HepG2 (cell line): ENCODE results near the gene DSCAM. TPM values are rescaled to one million over a fixed set of nuclear protein-coding genes. Genes with fewer than 3 reads are reported as not detected.

ENCODE experiments used
- ATAC-seq: fragments of 200-7000 bp; cut with Tn5 transposase; 3 replicates; pipeline ENCODE4 v1.9.1; 2020; ENCODE audit warnings: mild to moderate bottlenecking, moderate library complexity
- BruUV-seq: library from RNA; stranded (reverse); fragments of 400-500 nt; replicated peaks from 2 replicates; lab custom pipeline; 2021; lab: Mats Ljungman, UMichigan
- CTCF ChIA-PET: fragments of 300-600 bp; formaldehyde crosslinking; extraction: SDS; loops from one replicate; lab custom pipeline; 2021; ENCODE audit warnings: low total read pairs, inconsistent platforms, low intra/inter-chr PET ratio; lab: Yijun Ruan, JAX
- POLR2A ChIA-PET: fragments of 350-600 bp; sonication (Branson Sonifier 250); formaldehyde crosslinking; loops from one replicate; lab custom pipeline; 2020; ENCODE audit warnings: antibody characterized with exemption, inconsistent platforms; lab: Yijun Ruan, JAX
- DNase-seq: peaks from one replicate; pipeline ENCODE4 v3.0.0-alpha.2; 2015; ENCODE audit warnings: low spot score
- FAIRE-seq: peaks from 3 replicates; lab custom pipeline; 2011; peaks lifted over from hg19 to GRCh38; lab: Jason Lieb, UNC
- H2AFZ ChIP-seq: one replicate; pipeline ENCODE4 v1.6.1; 2011; ENCODE audit warnings: low read length, inconsistent platforms
- H3K27ac ChIP-seq: fragments of 300-600 bp; 3 replicates; pipeline ENCODE4 v1.8.0; 2011; ENCODE audit warnings: mixed run types, mild to moderate bottlenecking, mixed read lengths, low read length, inconsistent platforms; ENCODE audit not compliant: insufficient read depth; ENCODE audit errors: extremely low read length
- H3K27me3 ChIP-seq, 2 experiments: fragments of 200-600 bp in 1 of 2; 2 replicates in 1 of 2; 3 replicates in 1 of 2; pipeline versions ENCODE4 v1.6.0 to v1.8.0; 2011; ENCODE audit warnings: low read length in 2 of 2, mild to moderate bottlenecking in 2 of 2, moderate library complexity in 2 of 2, inconsistent platforms in 1 of 2; ENCODE audit not compliant: insufficient read depth in 2 of 2, control insufficient read depth in 1 of 2
- H3K36me3 ChIP-seq, 2 experiments: fragments of 200-600 bp in 1 of 2; replicated peaks in 1 of 2; 2 replicates in 1 of 2; 3 replicates in 1 of 2; pipeline versions ENCODE4 v1.5.1 to v1.8.0; 2011; ENCODE audit warnings: low read length in 2 of 2, inconsistent platforms in 1 of 2; ENCODE audit not compliant: insufficient read depth in 2 of 2, control insufficient read depth in 1 of 2
- H3K4me1 ChIP-seq: 2 replicates; pipeline ENCODE4 v1.5.1; 2012; ENCODE audit warnings: low read length, inconsistent platforms; ENCODE audit not compliant: insufficient read depth
- H3K4me2 ChIP-seq: 2 replicates; pipeline ENCODE4 v1.6.0; 2011; ENCODE audit warnings: low read depth, low read length, inconsistent platforms
- H3K4me3 ChIP-seq, 3 experiments: fragments of 200-600 bp in 1 of 3; sonication (generic), shearing (Covaris generic) in 1 of 3; replicated peaks in 1 of 3; 2 replicates each; pipeline ENCODE4 v1.5.1; 2011 to 2016; ENCODE audit warnings: low read length in 3 of 3, inconsistent platforms in 2 of 3, low read depth in 2 of 3, mild to moderate bottlenecking in 2 of 3, control low read depth in 1 of 3, mixed read lengths in 1 of 3; ENCODE audit not compliant: insufficient read depth in 1 of 3
- H3K79me2 ChIP-seq: one replicate; pipeline ENCODE4 v1.6.1; 2011; ENCODE audit warnings: low read length, inconsistent platforms; ENCODE audit not compliant: insufficient read depth
- H3K9ac ChIP-seq: 2 replicates; pipeline ENCODE4 v1.6.0; 2011; ENCODE audit warnings: mild to moderate bottlenecking, low read depth, low read length, inconsistent platforms; ENCODE audit not compliant: insufficient read depth
- H3K9me3 ChIP-seq: 2 replicates; pipeline ENCODE4 v1.5.1; 2012; ENCODE audit warnings: mild to moderate bottlenecking, low read length
- H4K20me1 ChIP-seq: 2 replicates; pipeline ENCODE4 v1.6.0; 2011; ENCODE audit warnings: inconsistent platforms, mild to moderate bottlenecking, low read length, moderate library complexity; ENCODE audit not compliant: insufficient read depth
- CHCHD3 ChIP-seq: sonication (generic); formaldehyde crosslinking; IDR thresholded peaks from 2 replicates; pipeline ENCODE4 v1.8.0; 2022; ENCODE audit warnings: mild to moderate bottlenecking, missing genetic modification reagents, moderate library complexity
- NFE2 ChIP-seq: sonication (generic); formaldehyde crosslinking; IDR thresholded peaks from 2 replicates; pipeline ENCODE4 v1.4.0; 2020; ENCODE audit warnings: missing genetic modification reagents
- PAX8 ChIP-seq: sonication (generic); formaldehyde crosslinking; IDR thresholded peaks from 2 replicates; pipeline ENCODE4 v1.8.0; 2022; ENCODE audit warnings: mild to moderate bottlenecking, missing genetic modification reagents, borderline replicate concordance
- YEATS4 ChIP-seq: sonication (generic); formaldehyde crosslinking; IDR thresholded peaks from 2 replicates; pipeline ENCODE4 v1.4.0; 2020; ENCODE audit warnings: missing genetic modification reagents, borderline replicate concordance
- ZNF703 ChIP-seq: sonication (generic); formaldehyde crosslinking; IDR thresholded peaks from 2 replicates; pipeline ENCODE4 v1.5.1; 2020; ENCODE audit warnings: missing genetic modification reagents, mild to moderate bottlenecking, moderate library complexity, borderline replicate concordance
- ZSCAN9 ChIP-seq: IDR thresholded peaks from 2 replicates; pipeline ENCODE4 v1.6.1; 2016; ENCODE audit warnings: borderline replicate concordance
- WGBS: methylation state at CpG from one replicate; pipeline ENCODE4 v1.1.6; 2017; ENCODE audit warnings: low lambda C conversion rate; 5-methylcytosine and 5-hydroxymethylcytosine counted together
- in situ Hi-C: cut with HindIII; loops from 2 replicates; pipeline ENCODE4 v1.10.0; 2017; ENCODE audit warnings: low pct_unique_long_range_greater_than_20kb; ENCODE audit not compliant: extremely low pct_ligation_motif_present
- intact Hi-C: fragments of 100-400 bp; cut with micrococcal nuclease; formaldehyde crosslinking; loops from one replicate; pipeline ENCODE4 v1.10.0; 2022; ENCODE audit not compliant: unreplicated experiment
- polyA plus RNA-seq, 8 experiments: library from polyadenylated mRNA; depleted of rRNA in 3 of 8; stranded (reverse) in 7 of 8; unstranded in 1 of 8; fragments of >200 nt; fragmentation: Illumina TruSeq in 4 of 8; extraction: Trizol in 4 of 8; gene quantifications; 2 replicates each; pipeline versions ENCODE4 v1.2.1 to v1.2.3, GENCODE V29; 2011 to 2016; ENCODE audit warnings: low read depth in 4 of 8, missing spikeins in 1 of 8, mixed read lengths in 1 of 8; ENCODE audit not compliant: insufficient read depth in 1 of 8
- total RNA-seq, 5 experiments: library from RNA; depleted of rRNA; stranded (reverse); fragments of >200 nt; fragmentation: Illumina TruSeq; extraction: Trizol; gene quantifications; 2 replicates each; pipeline ENCODE4 v1.2.3, GENCODE V29; 2016; ENCODE audit warnings: low read depth in 1 of 5
- TF ChIP-seq, protein P1 (sequence below): sonication (generic); formaldehyde crosslinking; IDR thresholded peaks from 2 replicates; pipeline ENCODE4 v1.5.0; 2020; ENCODE audit warnings: missing genetic modification reagents
- TF ChIP-seq, protein P2 (sequence below): sonication (generic); formaldehyde crosslinking; conservative IDR thresholded peaks from 2 replicates; pipeline ENCODE4 v1.4.0; 2020; ENCODE audit warnings: missing genetic modification reagents
- TF ChIP-seq, protein P3 (sequence below): sonication (generic); formaldehyde crosslinking; IDR thresholded peaks from 2 replicates; pipeline ENCODE4 v1.5.0; 2020; ENCODE audit warnings: missing genetic modification reagents
- TF ChIP-seq, protein P4 (sequence below): sonication (generic); formaldehyde crosslinking; IDR thresholded peaks from 2 replicates; pipeline ENCODE4 v1.8.1; 2023; ENCODE audit warnings: missing genetic modification reagents, inconsistent platforms, borderline replicate concordance
- TF ChIP-seq, protein P5 (sequence below): sonication (generic); formaldehyde crosslinking; IDR thresholded peaks from 2 replicates; pipeline ENCODE4 v1.4.0; 2020; ENCODE audit warnings: missing genetic modification reagents
- TF ChIP-seq, protein P6 (sequence below): sonication (generic); formaldehyde crosslinking; conservative IDR thresholded peaks from 2 replicates; pipeline ENCODE4 v1.8.0; 2022; ENCODE audit warnings: mild to moderate bottlenecking, moderate library complexity, missing genetic modification reagents

Gene DSCAM
- total and polyA plus RNA-seq, 2 of the 13 experiments (the other 11 are each of a cell fraction or from before 2014, with no cell fraction given), result not detected

DNA sequence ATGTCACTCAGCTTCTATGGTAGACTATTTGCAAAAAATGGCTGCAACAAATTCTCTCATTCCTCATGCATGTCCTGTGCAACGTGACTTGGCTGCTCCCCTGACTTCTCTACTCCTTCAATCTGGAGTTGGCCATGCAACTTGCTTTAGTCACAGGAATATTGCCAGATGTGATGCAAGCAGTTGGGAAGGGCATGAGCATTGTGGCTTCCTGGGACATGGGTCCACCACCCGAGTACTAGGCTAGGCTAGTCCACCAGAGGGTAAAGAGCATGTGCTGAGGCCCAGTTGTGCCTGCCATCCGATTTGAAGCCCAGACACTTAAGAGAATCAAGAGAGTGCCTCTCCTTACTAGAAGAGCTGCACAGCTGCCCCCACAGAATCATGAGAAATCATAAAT is 89.6 kb downstream of the DSCAM start:
- peaks cover 92% of the 10 kb centered on the region for H3K9me3 ChIP-seq
- WGBS, result 0% methylated on average over 3 of the region's 3 CpGs
- POLR2A ChIA-PET, result no interaction called here
- DNase-seq, result no peak
- no peak for ATAC-seq
- H4K20me1 ChIP-seq, result no peaks in the 10 kb centered on the region
- H3K79me2 ChIP-seq, result no peaks in the 10 kb centered on the region
- in situ Hi-C loops (no loop called here), intact Hi-C loops (no loop called here)
- BruUV-seq, result no TSS peak
- H3K9ac ChIP-seq, result no peak overlapping the region
- FAIRE-seq, result no peak
- no peak overlapping the region for H3K4me2 ChIP-seq
- no peak overlapping the region for H3K4me3 ChIP-seq
- CTCF ChIA-PET, result no interaction called here
- H3K4me1 ChIP-seq, result no peaks in the 10 kb centered on the region
- no peak overlapping the region for H2AFZ ChIP-seq
- no peaks in the 10 kb centered on the region for H3K36me3 ChIP-seq
- H3K27ac ChIP-seq, result no peak overlapping the region
- no peaks in the 10 kb centered on the region for H3K27me3 ChIP-seq
- TF ChIP-seq CHCHD3 (CRISPR knock-in tag), result no peak
- TF ChIP-seq, protein P1, sequence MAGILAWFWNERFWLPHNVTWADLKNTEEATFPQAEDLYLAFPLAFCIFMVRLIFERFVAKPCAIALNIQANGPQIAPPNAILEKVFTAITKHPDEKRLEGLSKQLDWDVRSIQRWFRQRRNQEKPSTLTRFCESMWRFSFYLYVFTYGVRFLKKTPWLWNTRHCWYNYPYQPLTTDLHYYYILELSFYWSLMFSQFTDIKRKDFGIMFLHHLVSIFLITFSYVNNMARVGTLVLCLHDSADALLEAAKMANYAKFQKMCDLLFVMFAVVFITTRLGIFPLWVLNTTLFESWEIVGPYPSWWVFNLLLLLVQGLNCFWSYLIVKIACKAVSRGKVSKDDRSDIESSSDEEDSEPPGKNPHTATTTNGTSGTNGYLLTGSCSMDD, result no peak
- TF ChIP-seq, protein P2, sequence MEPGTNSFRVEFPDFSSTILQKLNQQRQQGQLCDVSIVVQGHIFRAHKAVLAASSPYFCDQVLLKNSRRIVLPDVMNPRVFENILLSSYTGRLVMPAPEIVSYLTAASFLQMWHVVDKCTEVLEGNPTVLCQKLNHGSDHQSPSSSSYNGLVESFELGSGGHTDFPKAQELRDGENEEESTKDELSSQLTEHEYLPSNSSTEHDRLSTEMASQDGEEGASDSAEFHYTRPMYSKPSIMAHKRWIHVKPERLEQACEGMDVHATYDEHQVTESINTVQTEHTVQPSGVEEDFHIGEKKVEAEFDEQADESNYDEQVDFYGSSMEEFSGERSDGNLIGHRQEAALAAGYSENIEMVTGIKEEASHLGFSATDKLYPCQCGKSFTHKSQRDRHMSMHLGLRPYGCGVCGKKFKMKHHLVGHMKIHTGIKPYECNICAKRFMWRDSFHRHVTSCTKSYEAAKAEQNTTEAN (CRISPR knock-in tag), result no peak
- no peak for TF ChIP-seq ZNF703 (CRISPR knock-in tag)
- no peak for TF ChIP-seq YEATS4 (CRISPR knock-in tag)
- TF ChIP-seq, protein P3, sequence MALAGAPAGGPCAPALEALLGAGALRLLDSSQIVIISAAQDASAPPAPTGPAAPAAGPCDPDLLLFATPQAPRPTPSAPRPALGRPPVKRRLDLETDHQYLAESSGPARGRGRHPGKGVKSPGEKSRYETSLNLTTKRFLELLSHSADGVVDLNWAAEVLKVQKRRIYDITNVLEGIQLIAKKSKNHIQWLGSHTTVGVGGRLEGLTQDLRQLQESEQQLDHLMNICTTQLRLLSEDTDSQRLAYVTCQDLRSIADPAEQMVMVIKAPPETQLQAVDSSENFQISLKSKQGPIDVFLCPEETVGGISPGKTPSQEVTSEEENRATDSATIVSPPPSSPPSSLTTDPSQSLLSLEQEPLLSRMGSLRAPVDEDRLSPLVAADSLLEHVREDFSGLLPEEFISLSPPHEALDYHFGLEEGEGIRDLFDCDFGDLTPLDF (CRISPR knock-in tag), result no peak
- TF ChIP-seq NFE2 (CRISPR knock-in tag), result no peak
- TF ChIP-seq, protein P4, sequence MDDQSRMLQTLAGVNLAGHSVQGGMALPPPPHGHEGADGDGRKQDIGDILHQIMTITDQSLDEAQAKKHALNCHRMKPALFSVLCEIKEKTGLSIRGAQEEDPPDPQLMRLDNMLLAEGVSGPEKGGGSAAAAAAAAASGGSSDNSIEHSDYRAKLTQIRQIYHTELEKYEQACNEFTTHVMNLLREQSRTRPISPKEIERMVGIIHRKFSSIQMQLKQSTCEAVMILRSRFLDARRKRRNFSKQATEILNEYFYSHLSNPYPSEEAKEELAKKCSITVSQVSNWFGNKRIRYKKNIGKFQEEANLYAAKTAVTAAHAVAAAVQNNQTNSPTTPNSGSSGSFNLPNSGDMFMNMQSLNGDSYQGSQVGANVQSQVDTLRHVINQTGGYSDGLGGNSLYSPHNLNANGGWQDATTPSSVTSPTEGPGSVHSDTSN (CRISPR knock-in tag), result no peak
- TF ChIP-seq, protein P5, sequence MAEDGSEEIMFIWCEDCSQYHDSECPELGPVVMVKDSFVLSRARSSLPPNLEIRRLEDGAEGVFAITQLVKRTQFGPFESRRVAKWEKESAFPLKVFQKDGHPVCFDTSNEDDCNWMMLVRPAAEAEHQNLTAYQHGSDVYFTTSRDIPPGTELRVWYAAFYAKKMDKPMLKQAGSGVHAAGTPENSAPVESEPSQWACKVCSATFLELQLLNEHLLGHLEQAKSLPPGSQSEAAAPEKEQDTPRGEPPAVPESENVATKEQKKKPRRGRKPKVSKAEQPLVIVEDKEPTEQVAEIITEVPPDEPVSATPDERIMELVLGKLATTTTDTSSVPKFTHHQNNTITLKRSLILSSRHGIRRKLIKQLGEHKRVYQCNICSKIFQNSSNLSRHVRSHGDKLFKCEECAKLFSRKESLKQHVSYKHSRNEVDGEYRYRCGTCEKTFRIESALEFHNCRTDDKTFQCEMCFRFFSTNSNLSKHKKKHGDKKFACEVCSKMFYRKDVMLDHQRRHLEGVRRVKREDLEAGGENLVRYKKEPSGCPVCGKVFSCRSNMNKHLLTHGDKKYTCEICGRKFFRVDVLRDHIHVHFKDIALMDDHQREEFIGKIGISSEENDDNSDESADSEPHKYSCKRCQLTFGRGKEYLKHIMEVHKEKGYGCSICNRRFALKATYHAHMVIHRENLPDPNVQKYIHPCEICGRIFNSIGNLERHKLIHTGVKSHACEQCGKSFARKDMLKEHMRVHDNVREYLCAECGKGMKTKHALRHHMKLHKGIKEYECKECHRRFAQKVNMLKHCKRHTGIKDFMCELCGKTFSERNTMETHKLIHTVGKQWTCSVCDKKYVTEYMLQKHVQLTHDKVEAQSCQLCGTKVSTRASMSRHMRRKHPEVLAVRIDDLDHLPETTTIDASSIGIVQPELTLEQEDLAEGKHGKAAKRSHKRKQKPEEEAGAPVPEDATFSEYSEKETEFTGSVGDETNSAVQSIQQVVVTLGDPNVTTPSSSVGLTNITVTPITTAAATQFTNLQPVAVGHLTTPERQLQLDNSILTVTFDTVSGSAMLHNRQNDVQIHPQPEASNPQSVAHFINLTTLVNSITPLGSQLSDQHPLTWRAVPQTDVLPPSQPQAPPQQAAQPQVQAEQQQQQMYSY (CRISPR knock-in tag), result no peak
- TF ChIP-seq, protein P6, sequence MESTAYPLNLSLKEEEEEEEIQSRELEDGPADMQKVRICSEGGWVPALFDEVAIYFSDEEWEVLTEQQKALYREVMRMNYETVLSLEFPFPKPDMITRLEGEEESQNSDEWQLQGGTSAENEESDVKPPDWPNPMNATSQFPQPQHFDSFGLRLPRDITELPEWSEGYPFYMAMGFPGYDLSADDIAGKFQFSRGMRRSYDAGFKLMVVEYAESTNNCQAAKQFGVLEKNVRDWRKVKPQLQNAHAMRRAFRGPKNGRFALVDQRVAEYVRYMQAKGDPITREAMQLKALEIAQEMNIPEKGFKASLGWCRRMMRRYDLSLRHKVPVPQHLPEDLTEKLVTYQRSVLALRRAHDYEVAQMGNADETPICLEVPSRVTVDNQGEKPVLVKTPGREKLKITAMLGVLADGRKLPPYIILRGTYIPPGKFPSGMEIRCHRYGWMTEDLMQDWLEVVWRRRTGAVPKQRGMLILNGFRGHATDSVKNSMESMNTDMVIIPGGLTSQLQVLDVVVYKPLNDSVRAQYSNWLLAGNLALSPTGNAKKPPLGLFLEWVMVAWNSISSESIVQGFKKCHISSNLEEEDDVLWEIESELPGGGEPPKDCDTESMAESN (CRISPR knock-in tag), result no peak
- TF ChIP-seq ZSCAN9 (CRISPR knock-in tag), result no peak
- no peak for TF ChIP-seq PAX8 (CRISPR knock-in tag)
